Transverse colon (tissue), 4 donors: ENCODE data around the gene CRYAB. TPM values are rescaled to one million over a fixed set of nuclear protein-coding genes. Genes with fewer than 3 reads are reported as not detected.

ENCODE experiments used
- DNase-seq: peaks from one replicate; pipeline ENCODE4 v3.0.0-alpha.2; 2019
- H3K27ac ChIP-seq, 4 donors: fragments of 200-600 bp; sonication (generic); 2 replicates each; pipeline ENCODE4 v1.5.1; 2016 to 2018; ENCODE audit warnings: inconsistent platforms in 4 of 4
- H3K27me3 ChIP-seq: fragments of 200-600 bp; sonication (generic); 2 replicates; pipeline ENCODE4 v1.5.1; 2017; ENCODE audit warnings: inconsistent platforms
- H3K36me3 ChIP-seq, 4 donors: fragments of 200-600 bp; sonication (generic); 2 replicates each; pipeline ENCODE4 v1.5.1; 2017 to 2019; ENCODE audit warnings: inconsistent platforms in 4 of 4
- H3K4me1 ChIP-seq, 4 donors: fragments of 200-600 bp; sonication (generic); 2 replicates each; pipeline ENCODE4 v1.5.1; 2017 to 2020; ENCODE audit warnings: inconsistent platforms in 4 of 4
- H3K4me3 ChIP-seq, 4 donors: fragments of 200-600 bp; sonication (generic); 1 replicate in 1 of 4; 2 replicates in 3 of 4; pipeline versions ENCODE4 v1.5.1 to v1.6.1; 2017 to 2019; ENCODE audit warnings: inconsistent platforms in 4 of 4
- H3K9me3 ChIP-seq, 2 donors: fragments of 200-600 bp; sonication (generic); 2 replicates each; pipeline ENCODE4 v1.5.1; 2017 to 2019; ENCODE audit warnings: inconsistent platforms in 2 of 2
- CTCF ChIP-seq, 5 experiments: fragments of 200-600 bp in 3 of 5; fragments of 450-650 bp in 2 of 5; sonication (generic) in 3 of 5; IDR thresholded peaks; 1 replicate in 2 of 5; 2 replicates in 3 of 5; pipeline ENCODE4 v1.5.1; 2016 to 2017; ENCODE audit warnings: antibody characterized with exemption in 5 of 5, inconsistent platforms in 3 of 5, mild to moderate bottlenecking in 2 of 5, moderate library complexity in 1 of 5
- EP300 ChIP-seq: sonication (generic); formaldehyde crosslinking; IDR thresholded peaks from one replicate; pipeline ENCODE4 v1.6.1; 2017; ENCODE audit warnings: antibody characterized with exemption, low read depth
- POLR2A ChIP-seq: fragments of 450-650 bp; IDR thresholded peaks from one replicate; pipeline ENCODE4 v1.6.1; 2016; ENCODE audit warnings: antibody characterized with exemption, mild to moderate bottlenecking, moderate library complexity
- POLR2AphosphoS5 ChIP-seq, 3 donors: sonication (generic); formaldehyde crosslinking; IDR thresholded peaks; one replicate each; pipeline ENCODE4 v1.6.1; 2016; ENCODE audit warnings: antibody characterized with exemption in 3 of 3
- WGBS, 2 donors: methylation state at CpG; one replicate each; pipeline ENCODE4 v1.1.5; 2018; ENCODE audit warnings: low coverage in 1 of 2; 5-methylcytosine and 5-hydroxymethylcytosine counted together
- in situ Hi-C, 4 donors: fragments of 200-750 bp; cut with MboI; loops; one replicate each; pipeline versions ENCODE4 v1.15.0 to v1.15.1; 2017; ENCODE audit warnings: low sequenced_read_pairs in 3 of 4, low pct_ligation_motif_present in 1 of 4, low pct_unique_long_range_greater_than_20kb in 1 of 4
- intact Hi-C: fragments of 100-400 bp; cut with DNase I; formaldehyde crosslinking; loops from one replicate; pipeline ENCODE4 v1.15.1; 2023; ENCODE audit warnings: low total_unique reads
- total RNA-seq, 4 donors: library from RNA; depleted of rRNA; stranded (reverse); fragments of >200 nt; gene quantifications; one replicate each; pipeline ENCODE4 v1.1.0, GENCODE V29; 2016

The CRYAB gene
- total RNA-seq, 4 donors from 2014 or later, result 38.0 to 112 (median 68.2) TPM

GRCh38 chr11:111944651-111945051, 33.1 kb upstream of the CRYAB start:
- intact Hi-C loops, result no loop called here
- Histone ChIP-seq H3K27ac (peak overlapping the region; percentile 30 to 50 (median 38)), H3K9me3 (no peaks in the 10 kb centered on the region), H3K4me3 (no peak overlapping the region), H3K36me3 (no peaks in the 10 kb centered on the region), H3K4me1 (peaks cover 0 to 10% (median under 1%) of the 10 kb centered on the region in 4 donors), H3K27me3 (no peaks in the 10 kb centered on the region)
- in situ Hi-C loops, result no loop called here
- WGBS, 2 donors, result 51 to 79% methylated on average over 3 to 5 of the region's 5 CpGs
- TF ChIP-seq POLR2A, result no peak
- TF ChIP-seq EP300, result no peak
- no peak for TF ChIP-seq POLR2AphosphoS5 (IDR thresholded peaks at IDR 0.05)
- TF ChIP-seq CTCF (IDR thresholded peaks at IDR 0.05), result no peak
- no peak for DNase-seq

- intact Hi-C loops, result no loop called here
- 60 to 73% methylated on average over 1 to 3 of the region's 3 CpGs for WGBS, 2 donors
- Histone ChIP-seq H3K9me3 (no peaks in the 10 kb centered on the region), H3K4me3 (no peak overlapping the region), H3K27ac (peak overlapping the region in 3 of 4 donors; percentile 30 to 50 (median 30)), H3K27me3 (no peaks in the 10 kb centered on the region), H3K4me1 (peaks cover 0 to 14% (median 2%) of the 10 kb centered on the region in 4 donors), H3K36me3 (no peaks in the 10 kb centered on the region)
- TF ChIP-seq POLR2AphosphoS5 (IDR thresholded peaks at IDR 0.05) (no peak), POLR2A (no peak), CTCF (IDR thresholded peaks at IDR 0.05) (no peak), EP300 (no peak)
- in situ Hi-C loops, result no loop called here
- no peak for DNase-seq
Observed at GRCh38 chr11:111944139-111944538, 32.6 kb upstream of the CRYAB start.

GRCh38 chr11:111942829-111943228, 31.3 kb upstream of the CRYAB start:
- Histone ChIP-seq H3K27me3 (no peaks in the 10 kb centered on the region), H3K36me3 (no peaks in the 10 kb centered on the region), H3K4me1 (peaks cover 5 to 27% (median 11%) of the 10 kb centered on the region in 4 donors), H3K4me3 (no peak overlapping the region), H3K9me3 (no peaks in the 10 kb centered on the region), H3K27ac (no peak overlapping the region)
- 80 to 89% methylated on average over 5 to 7 of the region's 7 CpGs for WGBS, 2 donors
- intact Hi-C loops, result no loop called here
- no peak for DNase-seq
- in situ Hi-C loops, result no loop called here
- TF ChIP-seq EP300 (no peak), POLR2AphosphoS5 (IDR thresholded peaks at IDR 0.05) (no peak), POLR2A (no peak), CTCF (IDR thresholded peaks at IDR 0.05) (no peak)

- in situ Hi-C loops, result no loop called here
- intact Hi-C loops, result no loop called here
- H3K27me3 ChIP-seq, result no peaks in the 10 kb centered on the region
- no peak for DNase-seq
- H3K27ac ChIP-seq, result peak overlapping the region in 1 of 4 donors; percentile 22
- 40 to 65% methylated on average over 1 to 5 of the region's 5 CpGs for WGBS, 2 donors
- H3K36me3 ChIP-seq, result no peaks in the 10 kb centered on the region
- peaks cover 5 to 33% (median 16%) of the 10 kb centered on the region in 4 donors for H3K4me1 ChIP-seq
- no peak overlapping the region for H3K4me3 ChIP-seq
- TF ChIP-seq EP300 (no peak), POLR2A (no peak), POLR2AphosphoS5 (IDR thresholded peaks at IDR 0.05) (no peak), CTCF (IDR thresholded peaks at IDR 0.05) (no peak)
- H3K9me3 ChIP-seq, result no peaks in the 10 kb centered on the region
Observed at GRCh38 chr11:111941963-111942362, 30.4 kb upstream of the CRYAB start.
